Erythroblast (primary cell): Measurements from ENCODE around the gene SSU72.
"Not testable (repeated sequence)": the region's sequence is repeated elsewhere in the genome, so short reads cannot be mapped to it uniquely, and the experiment has no call there.

ENCODE experiments used
- GATA1 ChIP-seq: IDR thresholded peaks from 2 replicates; pipeline ENCODE4 v1.6.1; 2011; ENCODE audit warnings: low read depth, mild to moderate bottlenecking, control low read depth, low read length, moderate library complexity
- POLR2A ChIP-seq: IDR thresholded peaks from 2 replicates; pipeline ENCODE4 v1.6.1; 2011; ENCODE audit warnings: mild to moderate bottlenecking, low read length

GRCh38 chr1:1557688-1558087 lies 17.0 kb downstream of the SSU72 start:
- not testable (repeated sequence) for TF ChIP-seq POLR2A, GATA1
